AG04449 (cell line): Measurements from ENCODE around the gene TECR.
"Not testable (repeated sequence)": the region's sequence is repeated elsewhere in the genome, so short reads cannot be mapped to it uniquely, and the experiment has no call there.

Source experiments
- CTCF ChIA-PET: fragments of 350-600 bp; formaldehyde crosslinking; extraction: SDS; loops from one replicate; lab custom pipeline; 2021; ENCODE audit warnings: antibody characterized with exemption; lab: Yijun Ruan, JAX
- POLR2A ChIA-PET: fragments of 400-600, 350-600 bp; formaldehyde crosslinking; extraction: SDS; loops from one replicate; lab custom pipeline; 2020; ENCODE audit warnings: antibody characterized with exemption, inconsistent platforms; lab: Yijun Ruan, JAX
- DNase-seq: peaks from one replicate; pipeline ENCODE4 v3.0.0-alpha.2; 2010; ENCODE audit warnings: low read depth, low spot score
- H3K4me3 ChIP-seq: 2 replicates; pipeline ENCODE4 v1.5.1; 2011; ENCODE audit warnings: low read depth, mild to moderate bottlenecking, control low read depth, low read length
- CTCF ChIP-seq: IDR thresholded peaks from one replicate; pipeline ENCODE4 v1.5.1; 2011; ENCODE audit warnings: mild to moderate bottlenecking, moderate library complexity, low read length, control low read depth, inconsistent platforms; ENCODE audit not compliant: insufficient read depth; ENCODE audit errors: missing control alignments

Gene TECR

GRCh38 chr19:14575428-14575980 is 46.1 kb downstream of the TECR start:
- TF ChIP-seq CTCF = no peak
- DNase-seq = no peak
- CTCF ChIA-PET = interaction anchor here (4.0 to 10.6 kb wide), 2 partner anchors 113 to 314 kb away, joined by 52 to 247 read pairs; partner anchors contain the start of gene ZNF333
- POLR2A ChIA-PET = no interaction called here
- H3K4me3 ChIP-seq = no peak overlapping the region

GRCh38 chr19:14576363-14576762 is 47.0 kb downstream of the TECR start:
- no peak overlapping the region for H3K4me3 ChIP-seq
- no peak for TF ChIP-seq CTCF
- ChIA-PET POLR2A (no interaction called here), CTCF (interaction anchor here (10.6 kb wide), 1 partner anchor 112 kb away, joined by 247 read pairs; the partner anchor contains the start of gene ZNF333)
- DNase-seq = no peak

- CTCF ChIA-PET = interaction anchor here (10.6 kb wide), 1 partner anchor 111 kb away, joined by 247 read pairs; the partner anchor contains the start of gene ZNF333
Observed at GRCh38 chr19:14577264-14577663, 47.9 kb downstream of the TECR start.

GRCh38 chr19:14577885-14578427 is 48.6 kb downstream of the TECR start:
- no peak overlapping the region for H3K4me3 ChIP-seq
- no peak for DNase-seq
- POLR2A ChIA-PET = no interaction called here
- no peak for TF ChIP-seq CTCF
- CTCF ChIA-PET = interaction anchor here (10.6 kb wide), 1 partner anchor 110 kb away, joined by 247 read pairs; the partner anchor contains the start of gene ZNF333

More at GRCh38 chr19:14577264-14577663, 47.9 kb downstream of the TECR start:
- no peak for DNase-seq
- no peak for TF ChIP-seq CTCF
- no peak overlapping the region for H3K4me3 ChIP-seq
- POLR2A ChIA-PET = no interaction called here

- DNase-seq = no peak
- no peak for TF ChIP-seq CTCF
- CTCF ChIA-PET = interaction anchor here (1.7 to 2.7 kb wide), 2 partner anchors 8 to 105 kb away, joined by 4 to 15 read pairs; partner anchors contain the start of gene NDUFB7
- no peak overlapping the region for H3K4me3 ChIP-seq
- POLR2A ChIA-PET = no interaction called here
Observed at GRCh38 chr19:14580623-14581237, 51.3 kb downstream of the TECR start.

GRCh38 chr19:14582894-14583340 is 53.5 kb downstream of the TECR start, which contains the start of gene CLEC17A:
Gene CLEC17A, plus strand, starts transcription at chr19:14583084. Its CDS starts 77 bp downstream, at chr19:14583161.
- TF ChIP-seq CTCF = no peak
- no peak within 1 kb of the TSS for H3K4me3 ChIP-seq
- CTCF ChIA-PET = interaction anchor here (2.7 kb wide), 1 partner anchor 10 kb away, joined by 15 read pairs; the partner anchor contains the start of gene NDUFB7
- DNase-seq = no peak
- POLR2A ChIA-PET = no interaction called here

- CTCF ChIA-PET = not testable (repeated sequence)
Observed at GRCh38 chr19:14584372-14584771, 55.0 kb downstream of the TECR start.

GRCh38 chr19:14585187-14585586 is 55.8 kb downstream of the TECR start:
- CTCF ChIA-PET = interaction anchor here (1.8 kb wide), 1 partner anchor 11 kb away, joined by 5 read pairs; no protein-coding TSS in a partner anchor
- POLR2A ChIA-PET, DNase-seq, H3K4me3 ChIP-seq: not testable (repeated sequence)

More at GRCh38 chr19:14584372-14584771, 55.0 kb downstream of the TECR start:
- DNase-seq, POLR2A ChIA-PET, H3K4me3 ChIP-seq: not testable (repeated sequence)

GRCh38 chr19:14589433-14589832 is 60.0 kb downstream of the TECR start:
- CTCF ChIA-PET, POLR2A ChIA-PET, H3K4me3 ChIP-seq, DNase-seq: not testable (repeated sequence)
